ENCODE measurements around the gene SPACA6. TPM values are rescaled to one million over a fixed set of nuclear protein-coding genes. Genes with fewer than 3 reads are reported as not detected.

The SPACA6 gene
- total RNA-seq, 2 experiments from 2014 or later: 2.5 to 12.5 TPM

GRCh38 chr19:51695702-51696315 lies 2.7 kb downstream of the SPACA6 start:
- TF ChIP-seq, protein P1, sequence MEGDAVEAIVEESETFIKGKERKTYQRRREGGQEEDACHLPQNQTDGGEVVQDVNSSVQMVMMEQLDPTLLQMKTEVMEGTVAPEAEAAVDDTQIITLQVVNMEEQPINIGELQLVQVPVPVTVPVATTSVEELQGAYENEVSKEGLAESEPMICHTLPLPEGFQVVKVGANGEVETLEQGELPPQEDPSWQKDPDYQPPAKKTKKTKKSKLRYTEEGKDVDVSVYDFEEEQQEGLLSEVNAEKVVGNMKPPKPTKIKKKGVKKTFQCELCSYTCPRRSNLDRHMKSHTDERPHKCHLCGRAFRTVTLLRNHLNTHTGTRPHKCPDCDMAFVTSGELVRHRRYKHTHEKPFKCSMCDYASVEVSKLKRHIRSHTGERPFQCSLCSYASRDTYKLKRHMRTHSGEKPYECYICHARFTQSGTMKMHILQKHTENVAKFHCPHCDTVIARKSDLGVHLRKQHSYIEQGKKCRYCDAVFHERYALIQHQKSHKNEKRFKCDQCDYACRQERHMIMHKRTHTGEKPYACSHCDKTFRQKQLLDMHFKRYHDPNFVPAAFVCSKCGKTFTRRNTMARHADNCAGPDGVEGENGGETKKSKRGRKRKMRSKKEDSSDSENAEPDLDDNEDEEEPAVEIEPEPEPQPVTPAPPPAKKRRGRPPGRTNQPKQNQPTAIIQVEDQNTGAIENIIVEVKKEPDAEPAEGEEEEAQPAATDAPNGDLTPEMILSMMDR (conservative IDR thresholded peaks at IDR 0.05; ENCODE audit: low read length): no peak
- TF ChIP-seq EZH2phosphoT487 (IDR thresholded peaks at IDR 0.05; ENCODE audit: borderline replicate concordance, low read depth, low read length): no peak
- H3K4me3 ChIP-seq (ENCODE audit: low read depth, low read length, poor library complexity, severe bottlenecking): no peak overlapping the region
- H3K4me1 ChIP-seq (ENCODE audit: insufficient read depth, low read length, poor library complexity, severe bottlenecking): peaks cover 7% of the 10 kb centered on the region
- POLR2A ChIA-PET: interaction anchor here (0.6 kb wide), 1 partner anchor 351 kb away, joined by 3 read pairs; no protein-coding TSS in a partner anchor
- CTCF ChIA-PET (ENCODE audit: unreplicated experiment): no interaction called here
- no peaks in the 10 kb centered on the region for H3K79me2 ChIP-seq (ENCODE audit: insufficient read depth, low read depth, low read length)
- no peaks in the 10 kb centered on the region for H3K9me3 ChIP-seq (ENCODE audit: low read length)
- no peak overlapping the region for H3K27ac ChIP-seq (ENCODE audit: low read depth, low read length, poor library complexity, severe bottlenecking)
- H2AFZ ChIP-seq (ENCODE audit: low read length): no peak overlapping the region
- H3K36me3 ChIP-seq (ENCODE audit: insufficient read depth, low read length): no peaks in the 10 kb centered on the region
- no peaks in the 10 kb centered on the region for H4K20me1 ChIP-seq (ENCODE audit: insufficient read depth, low read length)
- no peak overlapping the region for H3K4me2 ChIP-seq (ENCODE audit: low read length)
- no TSS peak for BruUV-seq (replicated peaks)
- DNase-seq (ENCODE audit: low spot score): no peak
- H3K9me2 ChIP-seq (ENCODE audit: insufficient read depth, low read length): no peaks in the 10 kb centered on the region
- intact Hi-C loops (cut with micrococcal nuclease; ENCODE audit: unreplicated experiment): no loop called here

GRCh38 chr19:51696606-51697005 lies 3.5 kb downstream of the SPACA6 start:
- no peak for DNase-seq (ENCODE audit: low spot score)
- Histone ChIP-seq H3K27ac (ENCODE audit: low read depth, low read length, poor library complexity, severe bottlenecking) (no peak overlapping the region), H2AFZ (ENCODE audit: low read length) (no peak overlapping the region), H3K9me2 (ENCODE audit: insufficient read depth, low read length) (no peaks in the 10 kb centered on the region), H3K9me3 (ENCODE audit: low read length) (no peaks in the 10 kb centered on the region), H3K4me2 (ENCODE audit: low read length) (no peak overlapping the region), H3K79me2 (ENCODE audit: insufficient read depth, low read depth, low read length) (no peaks in the 10 kb centered on the region), H3K36me3 (ENCODE audit: insufficient read depth, low read length) (no peaks in the 10 kb centered on the region), H3K4me3 (ENCODE audit: low read depth, low read length, poor library complexity, severe bottlenecking) (no peak overlapping the region), H3K4me1 (ENCODE audit: insufficient read depth, low read length, poor library complexity, severe bottlenecking) (no peaks in the 10 kb centered on the region), H4K20me1 (ENCODE audit: insufficient read depth, low read length) (no peaks in the 10 kb centered on the region)
- no TSS peak for BruUV-seq (replicated peaks)
- TF ChIP-seq, protein P1 (conservative IDR thresholded peaks at IDR 0.05; ENCODE audit: low read length): no peak
- no peak for TF ChIP-seq EZH2phosphoT487 (IDR thresholded peaks at IDR 0.05; ENCODE audit: borderline replicate concordance, low read depth, low read length)
- CTCF ChIA-PET (ENCODE audit: unreplicated experiment): no interaction called here
- POLR2A ChIA-PET: no interaction called here
- intact Hi-C loops (cut with micrococcal nuclease; ENCODE audit: unreplicated experiment): no loop called here

DNA sequence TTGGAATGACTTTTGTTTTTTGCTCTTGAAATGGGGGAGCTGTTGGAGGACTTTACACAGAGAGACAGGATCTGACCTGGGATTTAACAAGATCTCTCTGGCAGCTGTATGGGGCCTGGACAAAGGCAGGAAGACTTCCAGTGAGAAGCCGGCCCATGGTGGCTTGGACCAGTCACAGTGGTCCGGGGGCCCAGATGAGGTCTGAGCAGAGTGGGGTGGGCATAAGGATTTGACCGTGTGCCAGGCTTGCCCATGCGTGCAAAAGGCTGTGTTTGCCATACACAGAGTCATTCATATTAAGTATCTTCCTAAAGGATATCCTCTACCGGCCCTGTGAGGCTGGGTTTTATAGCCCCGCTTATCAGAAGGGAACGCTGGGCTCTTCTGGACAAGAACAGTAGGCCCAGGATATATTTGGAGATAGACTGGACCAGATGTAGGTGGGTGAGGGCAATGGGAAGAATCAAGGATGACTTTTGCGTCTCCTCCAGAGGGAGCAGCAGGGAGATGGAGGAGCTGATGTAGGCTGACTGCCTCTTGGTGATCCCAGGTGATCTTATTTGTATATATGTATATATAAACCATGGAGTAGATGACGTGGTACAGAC lies 4.1 kb downstream of the SPACA6 start:
- Histone ChIP-seq H3K27ac (ENCODE audit: low read depth, low read length, poor library complexity, severe bottlenecking) (no peak overlapping the region), H3K9me3 (ENCODE audit: low read length) (no peaks in the 10 kb centered on the region), H3K36me3 (ENCODE audit: insufficient read depth, low read length) (no peaks in the 10 kb centered on the region), H2AFZ (ENCODE audit: low read length) (no peak overlapping the region), H3K9me2 (ENCODE audit: insufficient read depth, low read length) (no peaks in the 10 kb centered on the region), H3K79me2 (ENCODE audit: insufficient read depth, low read depth, low read length) (no peaks in the 10 kb centered on the region), H3K4me1 (ENCODE audit: insufficient read depth, low read length, poor library complexity, severe bottlenecking) (no peaks in the 10 kb centered on the region), H3K4me3 (ENCODE audit: low read depth, low read length, poor library complexity, severe bottlenecking) (no peak overlapping the region), H3K4me2 (ENCODE audit: low read length) (no peak overlapping the region), H4K20me1 (ENCODE audit: insufficient read depth, low read length) (no peaks in the 10 kb centered on the region)
- TF ChIP-seq, protein P1 (conservative IDR thresholded peaks at IDR 0.05; ENCODE audit: low read length): no peak
- TF ChIP-seq EZH2phosphoT487 (IDR thresholded peaks at IDR 0.05; ENCODE audit: borderline replicate concordance, low read depth, low read length): no peak
- ChIA-PET CTCF (ENCODE audit: unreplicated experiment) (no interaction called here), POLR2A (no interaction called here)
- no peak for DNase-seq (ENCODE audit: low spot score)
- no TSS peak for BruUV-seq (replicated peaks)
- intact Hi-C loops (cut with micrococcal nuclease; ENCODE audit: unreplicated experiment): no loop called here

All from OCI-LY7 (cell line).